Measurements from ENCODE around the gene OSBPL10.
"Not testable (repeated sequence)": the region's sequence is repeated elsewhere in the genome, so short reads cannot be mapped to it uniquely, and the experiment has no call there.

The OSBPL10 gene

GRCh38 chr3:31868236-31868635, 112.8 kb downstream of the OSBPL10 start:
- Histone ChIP-seq H3K4ac (ENCODE audit: low read depth in 1 of 2, low read length in 2 of 2) (no peak overlapping the region), H2BK120ac (ENCODE audit: low read depth, low read length) (no peak overlapping the region), H3K18ac (ENCODE audit: low read depth in 1 of 2, low read length in 2 of 2) (no peak overlapping the region), H2BK5ac (ENCODE audit: low read depth, low read length, poor library complexity, severe bottlenecking) (no peak overlapping the region), H3K4me1 (ENCODE audit: control insufficient read depth, insufficient read depth, low read depth, low read length) (no peaks in the 10 kb centered on the region), H4K8ac (ENCODE audit: low read length) (no peak overlapping the region), H3K23ac (ENCODE audit: low read length in 2 of 2) (no peak overlapping the region), H3K36me3 (ENCODE audit: control insufficient read depth in 1 of 2, insufficient read depth in 2 of 2, low read depth in 1 of 2, low read length in 2 of 2) (peaks cover 0 to 20% of the 10 kb centered on the region in 2 experiments), H2AK5ac (ENCODE audit: low read length, severe bottlenecking) (no peak overlapping the region), H3K4me3 (ENCODE audit: insufficient read depth in 1 of 2, low read depth in 1 of 2, low read length in 2 of 2) (no peak overlapping the region), H3K4me2 (ENCODE audit: low read length, poor library complexity, severe bottlenecking) (no peak overlapping the region), H3K9ac (ENCODE audit: low read length) (no peak overlapping the region), H3K9me3 (ENCODE audit: control insufficient read depth, low read length) (no peaks in the 10 kb centered on the region), H3K14ac (ENCODE audit: low read length in 2 of 2) (no peak overlapping the region), H3K27me3 (ENCODE audit: control insufficient read depth in 1 of 2, insufficient read depth in 1 of 2, low read length in 2 of 2) (no peaks in the 10 kb centered on the region), H2BK12ac (ENCODE audit: low read length in 2 of 2) (no peak overlapping the region), H2BK15ac (ENCODE audit: low read depth, poor library complexity, severe bottlenecking) (no peak overlapping the region), H4K91ac (ENCODE audit: low read length) (no peak overlapping the region), H3K27ac (ENCODE audit: low read length, poor library complexity, severe bottlenecking) (no peak overlapping the region), H2AFZ (ENCODE audit: low read depth, low read length) (no peak overlapping the region), H3K79me1 (replicated peaks; ENCODE audit: low read length, poor library complexity, severe bottlenecking) (peaks cover 13% of the 10 kb centered on the region)
- WGBS = 96% methylated on average over 5 of the region's 5 CpGs
- DNase-seq = no peak

- DNase-seq = peak; percentile 6
- no peak overlapping the region for H3K4me3 ChIP-seq (ENCODE audit: insufficient read depth in 1 of 2, low read depth in 1 of 2, low read length in 2 of 2)
- no peak overlapping the region for H4K91ac ChIP-seq (ENCODE audit: low read length)
- no CpG with 5 or more reads among the region's 2 CpGs for WGBS
- no peak overlapping the region for H3K27ac ChIP-seq (ENCODE audit: low read length, poor library complexity, severe bottlenecking)
- no peak overlapping the region for H3K9ac ChIP-seq (ENCODE audit: low read length)
- H2AFZ ChIP-seq (ENCODE audit: low read depth, low read length) = no peak overlapping the region
- H2BK5ac ChIP-seq (ENCODE audit: low read depth, low read length, poor library complexity, severe bottlenecking) = no peak overlapping the region
- H2BK120ac ChIP-seq (ENCODE audit: low read depth, low read length) = no peak overlapping the region
- no peak overlapping the region for H3K14ac ChIP-seq (ENCODE audit: low read length in 2 of 2)
- H2BK15ac ChIP-seq (ENCODE audit: low read depth, poor library complexity, severe bottlenecking) = no peak overlapping the region
- H3K27me3 ChIP-seq (ENCODE audit: control insufficient read depth in 1 of 2, insufficient read depth in 1 of 2, low read length in 2 of 2) = no peaks in the 10 kb centered on the region
- H3K9me3 ChIP-seq (ENCODE audit: control insufficient read depth, low read length) = no peaks in the 10 kb centered on the region
- no peak overlapping the region for H3K4ac ChIP-seq (ENCODE audit: low read depth in 1 of 2, low read length in 2 of 2)
- H3K36me3 ChIP-seq (ENCODE audit: control insufficient read depth in 1 of 2, insufficient read depth in 2 of 2, low read depth in 1 of 2, low read length in 2 of 2) = peaks cover 0 to 9% of the 10 kb centered on the region in 2 experiments
- no peak overlapping the region for H3K4me2 ChIP-seq (ENCODE audit: low read length, poor library complexity, severe bottlenecking)
- no peak overlapping the region for H2BK12ac ChIP-seq (ENCODE audit: low read length in 2 of 2)
- no peak overlapping the region for H4K8ac ChIP-seq (ENCODE audit: low read length)
- H3K4me1 ChIP-seq (ENCODE audit: control insufficient read depth, insufficient read depth, low read depth, low read length) = no peaks in the 10 kb centered on the region
- no peak overlapping the region for H2AK5ac ChIP-seq (ENCODE audit: low read length, severe bottlenecking)
- no peak overlapping the region for H3K18ac ChIP-seq (ENCODE audit: low read depth in 1 of 2, low read length in 2 of 2)
- peaks cover 18% of the 10 kb centered on the region for H3K79me1 ChIP-seq (replicated peaks; ENCODE audit: low read length, poor library complexity, severe bottlenecking)
- H3K23ac ChIP-seq (ENCODE audit: low read length in 2 of 2) = no peak overlapping the region
Observed at GRCh38 chr3:31862666-31863279, 118.3 kb downstream of the OSBPL10 start.

- DNase-seq = no peak
- Histone ChIP-seq H3K79me1 (replicated peaks; ENCODE audit: low read length, poor library complexity, severe bottlenecking) (peaks cover 20% of the 10 kb centered on the region), H3K23ac (ENCODE audit: low read length in 2 of 2) (no peak overlapping the region)
Observed at GRCh38 chr3:31861826-31862225, 119.2 kb downstream of the OSBPL10 start.

GRCh38 chr3:31860642-31861041, 120.4 kb downstream of the OSBPL10 start:
- not testable (repeated sequence) for H2BK12ac ChIP-seq (ENCODE audit: low read length in 2 of 2); DNase-seq; H3K9ac ChIP-seq (ENCODE audit: low read length); H3K4me2 ChIP-seq (ENCODE audit: low read length, poor library complexity, severe bottlenecking); H2AFZ ChIP-seq (ENCODE audit: low read depth, low read length); H2BK15ac ChIP-seq (ENCODE audit: low read depth, poor library complexity, severe bottlenecking); H4K91ac ChIP-seq (ENCODE audit: low read length); H3K14ac ChIP-seq (ENCODE audit: low read length in 2 of 2); H2AK5ac ChIP-seq (ENCODE audit: low read length, severe bottlenecking); H2BK5ac ChIP-seq (ENCODE audit: low read depth, low read length, poor library complexity, severe bottlenecking); H3K9me3 ChIP-seq (ENCODE audit: control insufficient read depth, low read length); H3K36me3 ChIP-seq (ENCODE audit: control insufficient read depth in 1 of 2, insufficient read depth in 2 of 2, low read depth in 1 of 2, low read length in 2 of 2); H3K4me3 ChIP-seq (ENCODE audit: insufficient read depth in 1 of 2, low read depth in 1 of 2, low read length in 2 of 2); H3K27ac ChIP-seq (ENCODE audit: low read length, poor library complexity, severe bottlenecking); H3K4ac ChIP-seq (ENCODE audit: low read depth in 1 of 2, low read length in 2 of 2); H4K8ac ChIP-seq (ENCODE audit: low read length); H2BK120ac ChIP-seq (ENCODE audit: low read depth, low read length); H3K18ac ChIP-seq (ENCODE audit: low read depth in 1 of 2, low read length in 2 of 2); H3K23ac ChIP-seq (ENCODE audit: low read length in 2 of 2); H3K4me1 ChIP-seq (ENCODE audit: control insufficient read depth, insufficient read depth, low read depth, low read length); H3K27me3 ChIP-seq (ENCODE audit: control insufficient read depth in 1 of 2, insufficient read depth in 1 of 2, low read length in 2 of 2)
- 100% methylated on average over 2 of the region's 4 CpGs for WGBS
- H3K79me1 ChIP-seq (replicated peaks; ENCODE audit: low read length, poor library complexity, severe bottlenecking) = peaks cover 18% of the 10 kb centered on the region

More at GRCh38 chr3:31861826-31862225, 119.2 kb downstream of the OSBPL10 start:
- Histone ChIP-seq H2AK5ac (ENCODE audit: low read length, severe bottlenecking) (no peak overlapping the region), H3K27me3 (ENCODE audit: control insufficient read depth in 1 of 2, insufficient read depth in 1 of 2, low read length in 2 of 2) (no peaks in the 10 kb centered on the region), H3K4me1 (ENCODE audit: control insufficient read depth, insufficient read depth, low read depth, low read length) (no peaks in the 10 kb centered on the region), H2BK12ac (ENCODE audit: low read length in 2 of 2) (no peak overlapping the region), H2BK15ac (ENCODE audit: low read depth, poor library complexity, severe bottlenecking) (no peak overlapping the region), H3K9me3 (ENCODE audit: control insufficient read depth, low read length) (no peaks in the 10 kb centered on the region), H4K91ac (ENCODE audit: low read length) (no peak overlapping the region), H3K27ac (ENCODE audit: low read length, poor library complexity, severe bottlenecking) (no peak overlapping the region), H3K4me2 (ENCODE audit: low read length, poor library complexity, severe bottlenecking) (no peak overlapping the region), H3K9ac (ENCODE audit: low read length) (no peak overlapping the region), H3K18ac (ENCODE audit: low read depth in 1 of 2, low read length in 2 of 2) (no peak overlapping the region), H2AFZ (ENCODE audit: low read depth, low read length) (no peak overlapping the region), H4K8ac (ENCODE audit: low read length) (no peak overlapping the region), H2BK5ac (ENCODE audit: low read depth, low read length, poor library complexity, severe bottlenecking) (no peak overlapping the region), H3K36me3 (ENCODE audit: control insufficient read depth in 1 of 2, insufficient read depth in 2 of 2, low read depth in 1 of 2, low read length in 2 of 2) (peaks cover 0 to 9% of the 10 kb centered on the region in 2 experiments), H3K14ac (ENCODE audit: low read length in 2 of 2) (no peak overlapping the region), H3K4ac (ENCODE audit: low read depth in 1 of 2, low read length in 2 of 2) (no peak overlapping the region), H2BK120ac (ENCODE audit: low read depth, low read length) (no peak overlapping the region), H3K4me3 (ENCODE audit: insufficient read depth in 1 of 2, low read depth in 1 of 2, low read length in 2 of 2) (no peak overlapping the region)
- WGBS = 98% methylated on average over 4 of the region's 5 CpGs
